ENCODE results near the gene TLR9. TPM values are rescaled to one million over a fixed set of nuclear protein-coding genes. Genes with fewer than 3 reads are reported as not detected.

Gene TLR9
- total RNA-seq, 1 experiment from 2014 or later, result not detected

DNA sequence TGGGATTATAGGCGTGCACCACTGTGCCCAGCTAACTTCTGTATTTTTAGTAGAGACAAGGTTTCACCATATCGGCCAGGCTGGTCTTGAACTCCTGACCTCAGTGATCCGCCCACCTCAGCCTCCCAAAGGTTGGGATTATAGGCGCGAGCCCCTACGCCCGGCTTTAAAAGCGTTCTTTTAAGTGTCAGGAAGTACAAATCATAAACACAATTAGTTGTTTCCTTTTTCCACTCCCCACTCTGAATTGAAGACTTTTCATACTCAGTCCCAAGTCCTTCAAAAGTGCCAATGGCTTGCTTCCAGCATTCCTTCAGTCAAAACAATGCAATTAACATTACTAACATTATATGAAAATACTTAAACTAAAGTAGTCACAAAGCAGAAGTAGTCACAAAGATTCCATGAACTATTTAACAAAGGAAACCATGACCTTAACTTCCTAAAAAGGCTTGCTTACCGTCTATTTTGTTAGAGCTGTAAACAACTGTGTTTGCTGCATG is 44.9 kb upstream of the TLR9 start:
- Histone ChIP-seq H3K9me3 (ENCODE audit: control insufficient read depth, low read depth, low read length) (no peaks in the 10 kb centered on the region), H2BK5ac (ENCODE audit: insufficient read length, low read length) (no peak overlapping the region), H3K23me2 (ENCODE audit: insufficient read length, low read depth, low read length, poor library complexity, severe bottlenecking) (no peaks in the 10 kb centered on the region), H3K9ac (ENCODE audit: extremely low read depth, insufficient read length, low read length) (no peak overlapping the region), H3K14ac (ENCODE audit: insufficient read depth, low read length) (no peak overlapping the region), H3K27me3 (ENCODE audit: insufficient read depth, low read length) (no peaks in the 10 kb centered on the region), H3K27ac (ENCODE audit: insufficient read length, low read depth, low read length) (no peak overlapping the region), H4K20me1 (ENCODE audit: control insufficient read depth, insufficient read depth, insufficient read length) (no peaks in the 10 kb centered on the region), H2BK20ac (ENCODE audit: low read depth, low read length, poor library complexity, severe bottlenecking) (no peak overlapping the region), H3K56ac (ENCODE audit: insufficient read length, low read depth, low read length) (no peak overlapping the region), H3K4me1 (ENCODE audit: insufficient read depth, low read length) (no peaks in the 10 kb centered on the region), H3K79me2 (ENCODE audit: insufficient read depth, low read length) (peaks cover 40% of the 10 kb centered on the region; the same call in 1 of the 2 replicates), H3T11ph (ENCODE audit: low read length) (no peak overlapping the region), H3K4ac (ENCODE audit: low read depth, low read length) (no peak overlapping the region), H4K91ac (ENCODE audit: insufficient read length, low read depth, low read length) (no peak overlapping the region), H3K79me1 (ENCODE audit: insufficient read depth, low read depth, low read length, poor library complexity, severe bottlenecking) (peaks cover 7% of the 10 kb centered on the region), H4K8ac (replicated peaks; ENCODE audit: insufficient read length, low read depth, low read length) (no peak overlapping the region), H2BK15ac (ENCODE audit: low read depth, low read length) (no peak overlapping the region), H2AK5ac (ENCODE audit: insufficient read length, low read length) (no peak overlapping the region), H2AFZ (ENCODE audit: low read length) (no peak overlapping the region), H3K23ac (ENCODE audit: insufficient read length, low read depth, low read length) (no peak overlapping the region), H3K4me2 (ENCODE audit: insufficient read depth, insufficient read length, low read length) (no peak overlapping the region), H3K18ac (ENCODE audit: insufficient read length, low read depth, low read length) (no peak overlapping the region), H2BK12ac (ENCODE audit: insufficient read length, low read depth, low read length) (no peak overlapping the region), H2BK120ac (ENCODE audit: low read depth, low read length, poor library complexity, severe bottlenecking) (no peak overlapping the region), H4K5ac (ENCODE audit: insufficient read length, low read depth, low read length) (no peak overlapping the region)
- no peak overlapping the region for H3K4me3 Mint-ChIP-seq
- WGBS (ENCODE audit: extremely low coverage, insufficient read length, low lambda C conversion rate), result no CpG with 5 or more reads among the region's 9 CpGs
- TF ChIP-seq, protein P1, sequence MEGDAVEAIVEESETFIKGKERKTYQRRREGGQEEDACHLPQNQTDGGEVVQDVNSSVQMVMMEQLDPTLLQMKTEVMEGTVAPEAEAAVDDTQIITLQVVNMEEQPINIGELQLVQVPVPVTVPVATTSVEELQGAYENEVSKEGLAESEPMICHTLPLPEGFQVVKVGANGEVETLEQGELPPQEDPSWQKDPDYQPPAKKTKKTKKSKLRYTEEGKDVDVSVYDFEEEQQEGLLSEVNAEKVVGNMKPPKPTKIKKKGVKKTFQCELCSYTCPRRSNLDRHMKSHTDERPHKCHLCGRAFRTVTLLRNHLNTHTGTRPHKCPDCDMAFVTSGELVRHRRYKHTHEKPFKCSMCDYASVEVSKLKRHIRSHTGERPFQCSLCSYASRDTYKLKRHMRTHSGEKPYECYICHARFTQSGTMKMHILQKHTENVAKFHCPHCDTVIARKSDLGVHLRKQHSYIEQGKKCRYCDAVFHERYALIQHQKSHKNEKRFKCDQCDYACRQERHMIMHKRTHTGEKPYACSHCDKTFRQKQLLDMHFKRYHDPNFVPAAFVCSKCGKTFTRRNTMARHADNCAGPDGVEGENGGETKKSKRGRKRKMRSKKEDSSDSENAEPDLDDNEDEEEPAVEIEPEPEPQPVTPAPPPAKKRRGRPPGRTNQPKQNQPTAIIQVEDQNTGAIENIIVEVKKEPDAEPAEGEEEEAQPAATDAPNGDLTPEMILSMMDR (conservative IDR thresholded peaks at IDR 0.05), result no peak
- no peaks in the 10 kb centered on the region for H3K27me3 Mint-ChIP-seq (ENCODE audit: low read depth)
- DNase-seq, result no peak
- H3K9me3 Mint-ChIP-seq, result no peaks in the 10 kb centered on the region
- peaks cover 39 to 83% (median 75%) of the 10 kb centered on the region in 3 experiments; a peak in 6 of 7 replicates for H3K36me3 Mint-ChIP-seq (ENCODE audit: insufficient read depth in 1 of 3, low read depth in 3 of 3)
- H3K27ac Mint-ChIP-seq, result no peak overlapping the region
- peaks cover 5 to 7% of the 10 kb centered on the region in 2 experiments for H3K4me1 Mint-ChIP-seq
